AG09319 (cell line): ENCODE data around the gene ERC1.
"Not testable (repeated sequence)": the region's sequence is repeated elsewhere in the genome, so short reads cannot be mapped to it uniquely, and the experiment has no call there.

Source experiments
- DNase-seq: peaks from one replicate; pipeline ENCODE4 v3.0.0-alpha.2; 2010; ENCODE audit warnings: low read depth; ENCODE audit errors: extremely low read depth
- CTCF ChIP-seq: IDR thresholded peaks from 2 replicates; pipeline ENCODE4 v1.5.1; 2011; ENCODE audit warnings: low read depth, mild to moderate bottlenecking, inconsistent platforms, low read length, moderate library complexity

Gene ERC1

GRCh38 chr12:1094714-1095113 lies 103.7 kb downstream of the ERC1 start:
- no peak for TF ChIP-seq CTCF

GRCh38 chr12:1099158-1099557 lies 108.1 kb downstream of the ERC1 start:
- no peak for TF ChIP-seq CTCF
- DNase-seq = no peak

More at GRCh38 chr12:1094714-1095113, 103.7 kb downstream of the ERC1 start:
- no peak for DNase-seq

- DNase-seq = not testable (repeated sequence)
These were observed 108.6 kb downstream of the ERC1 start for GRCh38 chr12:1099618-1100017.

GRCh38 chr12:1102115-1102514 lies 111.1 kb downstream of the ERC1 start:
- DNase-seq = no peak
- TF ChIP-seq CTCF = no peak

GRCh38 chr12:1102791-1103450 lies 111.9 kb downstream of the ERC1 start:
- DNase-seq = no peak
- no peak for TF ChIP-seq CTCF

- no peak for DNase-seq
- no peak for TF ChIP-seq CTCF
These were observed 112.6 kb downstream of the ERC1 start for GRCh38 chr12:1103632-1104031.

- DNase-seq = no peak
These were observed 113.2 kb downstream of the ERC1 start for GRCh38 chr12:1104088-1104800.

More at GRCh38 chr12:1104088-1104800, 113.2 kb downstream of the ERC1 start:
- TF ChIP-seq CTCF = no peak
